HG03521 (cell line): ENCODE data around the gene CYP27B1.

Source experiments
- ATAC-seq: cut with Tn5 transposase; IDR thresholded peaks from one replicate; pipeline ENCODE4 v1.9.1; 2021; ENCODE audit warnings: mild to moderate bottlenecking, moderate library complexity; ENCODE audit not compliant: unreplicated experiment

Gene CYP27B1

GRCh38 chr12:57753756-57754337, 13.0 kb downstream of the CYP27B1 start:
- no peak for ATAC-seq

GRCh38 chr12:57752668-57753000, 14.2 kb downstream of the CYP27B1 start:
- ATAC-seq, result no peak

GRCh38 chr12:57751788-57752667, 14.8 kb downstream of the CYP27B1 start, which contains the start of gene CDK4:
Gene CDK4 (minus strand): TSS chr12:57752310. CDS start chr12:57751717, 593 bp downstream.
- peak; percentile 65 for ATAC-seq

- no peak for ATAC-seq
These were observed 15.5 kb downstream of the CYP27B1 start for GRCh38 chr12:57751432-57751787.

- ATAC-seq, result no peak
These were observed 16.1 kb downstream of the CYP27B1 start for GRCh38 chr12:57750561-57751431.

- no peak for ATAC-seq
These were observed 17.8 kb downstream of the CYP27B1 start for GRCh38 chr12:57749061-57749460.

- ATAC-seq, result no peak
These were observed 20.9 kb downstream of the CYP27B1 start for GRCh38 chr12:57746025-57746424.

GRCh38 chr12:57745485-57745881, 21.4 kb downstream of the CYP27B1 start:
- no peak for ATAC-seq

- ATAC-seq, result peak; percentile 77
These were observed 21.9 kb downstream of the CYP27B1 start, which contains the start of gene TSPAN31 for GRCh38 chr12:57744777-57745484. Gene TSPAN31 (plus strand): TSS chr12:57745039. CDS start chr12:57745155, 116 bp downstream.

- ATAC-seq, result peak; percentile 24
These were observed 22.6 kb downstream of the CYP27B1 start for GRCh38 chr12:57744194-57744776.

GRCh38 chr12:57743769-57744168, 23.1 kb downstream of the CYP27B1 start:
- no peak for ATAC-seq

- peak; percentile 49 for ATAC-seq
These were observed 24.8 kb downstream of the CYP27B1 start for GRCh38 chr12:57741844-57742738.

- ATAC-seq, result no peak
These were observed 25.5 kb downstream of the CYP27B1 start for GRCh38 chr12:57741413-57741789.

- ATAC-seq, result peak; percentile 55
These were observed 26.0 kb downstream of the CYP27B1 start for GRCh38 chr12:57740656-57741412.

GRCh38 chr12:57739914-57740538, 26.9 kb downstream of the CYP27B1 start:
- ATAC-seq, result no peak

GRCh38 chr12:57739387-57739786, 27.5 kb downstream of the CYP27B1 start:
- ATAC-seq, result no peak

GRCh38 chr12:57738661-57739237, 28.1 kb downstream of the CYP27B1 start, which contains the start of gene AGAP2:
Gene AGAP2 (minus strand): TSS chr12:57738742. CDS start chr12:57738246, 496 bp downstream.
- ATAC-seq, result no peak
